Skeletal muscle satellite cell (primary cell): ENCODE results near the gene CNTNAP2.
"Not testable (repeated sequence)": the region's sequence is repeated elsewhere in the genome, so short reads cannot be mapped to it uniquely, and the experiment has no call there.

Experiments
- H3K27me3 ChIP-seq: 2 replicates; pipeline ENCODE4 v1.7.0; 2013; ENCODE audit warnings: low read length; ENCODE audit not compliant: control insufficient read depth, insufficient read depth
- H3K36me3 ChIP-seq: 2 replicates; pipeline ENCODE4 v1.7.0; 2013; ENCODE audit warnings: mild to moderate bottlenecking, control low read depth, low read length; ENCODE audit not compliant: insufficient read depth
- H3K4me1 ChIP-seq: 2 replicates; pipeline ENCODE4 v1.7.0; 2013; ENCODE audit warnings: low read length; ENCODE audit not compliant: control insufficient read depth, insufficient read depth
- H3K4me2 ChIP-seq: 2 replicates; pipeline ENCODE4 v1.7.0; 2013; ENCODE audit warnings: mild to moderate bottlenecking, low read length
- H3K4me3 ChIP-seq: 2 replicates; pipeline ENCODE4 v1.7.0; 2013; ENCODE audit warnings: low read length
- H3K9ac ChIP-seq: 2 replicates; pipeline ENCODE4 v1.7.0; 2013; ENCODE audit warnings: mild to moderate bottlenecking, low read depth, low read length, moderate library complexity
- H3K9me3 ChIP-seq: replicated peaks from 2 replicates; pipeline ENCODE4 v1.7.0; 2013; ENCODE audit warnings: mild to moderate bottlenecking, control low read depth, low read length

CNTNAP2 gene

GRCh38 chr7:148287538-148287937 lies 2170.9 kb downstream of the CNTNAP2 start:
- Histone ChIP-seq H3K4me1 (no peaks in the 10 kb centered on the region), H3K4me3 (no peak overlapping the region), H3K9ac (no peak overlapping the region), H3K9me3 (no peaks in the 10 kb centered on the region), H3K27me3 (peaks cover 3% of the 10 kb centered on the region), H3K4me2 (no peak overlapping the region), H3K36me3 (no peaks in the 10 kb centered on the region)

DNA sequence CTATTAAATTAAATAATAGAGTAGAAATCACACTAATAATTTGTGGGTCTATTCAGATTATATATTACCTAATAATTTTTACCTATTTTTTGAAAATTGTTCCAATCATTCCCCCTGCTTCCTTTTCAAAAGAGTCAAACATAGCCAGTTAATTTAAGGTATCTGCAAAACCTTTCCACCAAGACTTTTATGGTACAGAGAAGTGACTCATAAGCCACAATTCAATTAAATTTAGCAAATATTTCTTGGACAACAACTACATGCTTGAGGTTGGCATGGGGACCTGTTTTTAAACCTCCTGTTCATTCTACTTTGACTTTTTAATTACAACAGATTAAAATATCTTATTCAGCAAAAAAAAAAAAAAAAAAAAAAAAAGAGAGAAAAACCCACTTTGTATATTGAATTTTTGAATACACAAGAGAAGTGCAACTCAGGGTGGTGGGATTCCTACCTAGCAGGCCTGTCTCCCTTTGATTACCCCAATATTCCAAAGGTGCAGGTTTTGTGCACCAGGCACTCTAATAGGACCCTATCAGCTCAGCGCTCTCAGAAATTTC lies 2172.1 kb downstream of the CNTNAP2 start:
- H3K9me3 ChIP-seq, result no peaks in the 10 kb centered on the region
- H3K4me3 ChIP-seq, result no peak overlapping the region
- peaks cover 3% of the 10 kb centered on the region for H3K27me3 ChIP-seq
- no peaks in the 10 kb centered on the region for H3K4me1 ChIP-seq
- H3K36me3 ChIP-seq, result no peaks in the 10 kb centered on the region
- no peak overlapping the region for H3K9ac ChIP-seq
- no peak overlapping the region for H3K4me2 ChIP-seq

GRCh38 chr7:148289630-148290029 lies 2173.0 kb downstream of the CNTNAP2 start:
- Histone ChIP-seq H3K9ac (no peak overlapping the region), H3K4me2 (no peak overlapping the region), H3K4me1 (no peaks in the 10 kb centered on the region), H3K9me3 (no peaks in the 10 kb centered on the region), H3K27me3 (peaks cover 3% of the 10 kb centered on the region), H3K4me3 (no peak overlapping the region), H3K36me3 (no peaks in the 10 kb centered on the region)

- H3K9ac ChIP-seq, result no peak overlapping the region
- no peaks in the 10 kb centered on the region for H3K4me1 ChIP-seq
- no peaks in the 10 kb centered on the region for H3K36me3 ChIP-seq
- peaks cover 3% of the 10 kb centered on the region for H3K27me3 ChIP-seq
- H3K9me3 ChIP-seq, result no peaks in the 10 kb centered on the region
- H3K4me3 ChIP-seq, result no peak overlapping the region
- no peak overlapping the region for H3K4me2 ChIP-seq
These were observed 2173.9 kb downstream of the CNTNAP2 start for GRCh38 chr7:148290538-148290937.

- Histone ChIP-seq H3K4me2 (no peak overlapping the region), H3K4me1 (no peaks in the 10 kb centered on the region), H3K4me3 (no peak overlapping the region), H3K36me3 (no peaks in the 10 kb centered on the region), H3K9ac (no peak overlapping the region), H3K27me3 (peaks cover 3% of the 10 kb centered on the region), H3K9me3 (no peaks in the 10 kb centered on the region)
These were observed 2175.2 kb downstream of the CNTNAP2 start for GRCh38 chr7:148291799-148292198.

- H3K27me3 ChIP-seq, result peaks cover 3% of the 10 kb centered on the region
- no peaks in the 10 kb centered on the region for H3K4me1 ChIP-seq
- H3K9me3 ChIP-seq, result no peaks in the 10 kb centered on the region
- H3K4me3 ChIP-seq, result no peak overlapping the region
- H3K9ac ChIP-seq, result no peak overlapping the region
- H3K36me3 ChIP-seq, result no peaks in the 10 kb centered on the region
- no peak overlapping the region for H3K4me2 ChIP-seq
These were observed 2180.5 kb downstream of the CNTNAP2 start for GRCh38 chr7:148296994-148297644.

- not testable (repeated sequence) for H3K4me3 ChIP-seq, H3K9ac ChIP-seq, H3K4me1 ChIP-seq, H3K27me3 ChIP-seq, H3K36me3 ChIP-seq, H3K4me2 ChIP-seq, H3K9me3 ChIP-seq
These were observed 2182.2 kb downstream of the CNTNAP2 start for GRCh38 chr7:148298768-148299167.

- no peak overlapping the region for H3K4me2 ChIP-seq
- no peaks in the 10 kb centered on the region for H3K9me3 ChIP-seq
- H3K4me1 ChIP-seq, result no peaks in the 10 kb centered on the region
- H3K36me3 ChIP-seq, result no peaks in the 10 kb centered on the region
- no peak overlapping the region for H3K4me3 ChIP-seq
- H3K9ac ChIP-seq, result no peak overlapping the region
- no peaks in the 10 kb centered on the region for H3K27me3 ChIP-seq
These were observed 2183.0 kb downstream of the CNTNAP2 start for GRCh38 chr7:148299350-148300276.

DNA sequence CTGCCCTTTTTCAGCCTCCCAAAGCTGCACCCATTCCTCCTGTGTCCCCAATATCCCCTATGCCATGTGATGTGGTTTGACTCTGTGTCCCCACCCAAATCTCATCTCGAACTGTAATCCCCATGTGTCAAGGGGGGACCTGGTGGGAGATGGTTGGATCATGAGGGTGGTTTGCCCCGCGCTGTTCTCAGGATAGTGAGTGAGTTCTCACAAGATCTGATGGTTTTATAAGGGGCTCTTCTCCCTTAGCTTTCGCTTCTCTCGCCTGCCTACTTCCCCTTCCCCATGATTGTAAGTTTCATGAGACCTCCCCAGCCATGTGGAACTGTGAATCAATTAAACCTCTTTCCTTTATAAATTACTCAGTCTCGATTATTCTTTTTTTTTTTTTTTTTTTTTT lies 2185.8 kb downstream of the CNTNAP2 start:
- not testable (repeated sequence) for H3K4me1 ChIP-seq, H3K36me3 ChIP-seq, H3K9ac ChIP-seq, H3K27me3 ChIP-seq, H3K4me2 ChIP-seq, H3K9me3 ChIP-seq, H3K4me3 ChIP-seq

GRCh38 chr7:148303295-148304082 lies 2186.9 kb downstream of the CNTNAP2 start:
- H3K4me2 ChIP-seq, result no peak overlapping the region
- no peaks in the 10 kb centered on the region for H3K4me1 ChIP-seq
- H3K36me3 ChIP-seq, result no peaks in the 10 kb centered on the region
- no peaks in the 10 kb centered on the region for H3K9me3 ChIP-seq
- no peak overlapping the region for H3K4me3 ChIP-seq
- H3K27me3 ChIP-seq, result no peaks in the 10 kb centered on the region
- no peak overlapping the region for H3K9ac ChIP-seq

GRCh38 chr7:148304083-148304335 lies 2187.4 kb downstream of the CNTNAP2 start:
- Histone ChIP-seq H3K4me2 (no peak overlapping the region), H3K4me1 (no peaks in the 10 kb centered on the region), H3K36me3 (no peaks in the 10 kb centered on the region), H3K4me3 (no peak overlapping the region), H3K27me3 (no peaks in the 10 kb centered on the region), H3K9ac (no peak overlapping the region), H3K9me3 (no peaks in the 10 kb centered on the region)
